Non-pigmented ciliary epithelial cell (primary cell): ENCODE data around the gene KRT79.

Experiments used
- DNase-seq: peaks from one replicate; pipeline ENCODE4 v3.0.0-alpha.2; 2010; ENCODE audit warnings: low read depth

Gene KRT79

DNA sequence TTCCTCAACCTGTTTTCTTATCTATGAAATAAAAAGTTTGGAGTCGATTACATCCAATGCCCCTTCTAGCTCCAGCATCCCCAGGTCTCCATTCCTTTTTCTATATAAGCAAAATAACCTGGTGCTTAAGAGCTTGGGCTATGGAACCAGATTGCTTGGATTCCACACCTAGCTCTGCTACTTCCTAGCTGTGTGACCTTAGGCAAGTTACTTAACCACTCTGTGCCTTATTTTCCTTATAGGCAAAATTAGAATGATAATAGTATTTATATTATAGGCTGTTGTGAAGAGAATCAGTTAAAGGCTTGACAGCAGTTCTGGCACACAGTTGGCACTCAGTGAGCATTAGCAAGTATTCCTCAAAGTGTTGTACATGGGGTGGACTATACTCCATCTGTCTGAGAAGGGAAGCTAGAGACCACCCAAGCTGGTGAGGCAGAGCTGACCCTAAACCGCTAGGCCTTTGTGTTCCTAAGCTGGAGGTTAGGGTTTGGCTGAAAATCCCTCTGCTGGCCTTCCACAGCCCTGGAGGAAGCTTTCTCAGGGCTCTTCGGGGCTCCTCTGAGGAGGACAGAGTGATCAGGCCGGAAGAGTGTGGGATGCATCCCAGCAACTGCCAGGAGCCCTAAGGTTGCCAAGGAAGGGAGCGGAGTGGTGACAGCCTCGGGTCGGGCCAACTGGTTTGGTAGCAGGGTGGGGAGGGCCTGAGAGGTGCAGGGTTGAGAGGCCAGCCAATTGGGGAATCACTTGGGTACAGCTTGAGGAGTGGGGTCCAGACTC, 14.2 kb downstream of the KRT79 start:
- DNase-seq, result no peak

GRCh38 chr12:52818887-52819420, 15.2 kb downstream of the KRT79 start:
- DNase-seq, result no peak

DNA sequence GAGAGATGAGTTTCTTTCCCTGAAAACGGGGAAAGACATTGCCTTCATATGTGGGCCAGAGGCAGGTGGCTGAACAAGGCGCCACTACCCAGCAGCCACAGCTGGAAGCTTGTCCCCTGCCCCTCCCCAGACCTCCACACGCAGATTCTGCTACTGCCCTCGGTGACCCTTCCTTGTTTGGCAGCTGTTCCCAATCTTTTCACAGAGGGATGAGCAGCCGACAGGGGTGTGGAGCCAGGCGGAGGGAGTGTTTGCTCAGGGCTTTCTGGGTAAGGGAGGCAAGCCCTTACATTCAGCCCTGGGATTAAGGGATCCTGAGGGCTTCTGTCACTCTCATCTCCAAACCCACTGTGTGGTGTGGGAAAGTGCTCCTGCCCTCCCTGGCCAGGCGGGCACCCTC, 15.7 kb downstream of the KRT79 start:
- DNase-seq, result no peak

- DNase-seq, result no peak
These were observed 16.3 kb downstream of the KRT79 start for GRCh38 chr12:52817699-52818238.

DNA sequence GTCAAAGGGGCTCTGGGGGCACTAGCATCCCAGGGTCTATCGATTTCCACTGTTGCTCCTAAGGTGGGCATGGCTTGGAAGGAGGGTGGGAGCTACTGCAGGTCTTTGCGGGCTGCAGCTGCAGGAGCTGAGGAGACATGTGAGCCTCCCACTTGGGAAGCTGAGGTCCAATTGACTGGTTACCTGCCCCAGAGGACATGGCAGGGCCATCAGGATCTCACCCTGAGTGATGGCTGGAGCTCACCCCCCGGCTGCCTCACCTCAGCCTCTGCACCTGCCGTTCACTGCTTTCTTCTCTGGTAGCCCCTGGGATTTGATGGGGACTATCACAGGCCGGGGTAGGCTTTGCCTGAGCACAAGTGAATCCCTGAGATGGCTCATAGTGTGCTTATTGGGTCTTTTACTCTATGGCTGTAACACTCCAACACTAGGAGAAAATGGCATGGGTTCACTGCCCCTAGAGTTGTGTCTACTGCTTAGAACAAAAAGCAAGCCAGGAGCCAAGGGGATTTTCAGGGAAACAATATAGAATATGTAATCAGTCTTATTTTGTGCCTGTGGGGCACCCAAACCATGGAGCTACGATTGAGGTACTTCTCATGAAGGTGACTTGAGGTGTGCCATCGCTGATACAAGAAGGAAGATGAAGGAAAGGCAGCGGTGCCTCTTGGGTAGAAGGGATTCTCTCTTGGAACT, 17.0 kb downstream of the KRT79 start:
- no peak for DNase-seq

- DNase-seq, result no peak
These were observed 18.2 kb downstream of the KRT79 start for GRCh38 chr12:52815676-52816588.

DNA sequence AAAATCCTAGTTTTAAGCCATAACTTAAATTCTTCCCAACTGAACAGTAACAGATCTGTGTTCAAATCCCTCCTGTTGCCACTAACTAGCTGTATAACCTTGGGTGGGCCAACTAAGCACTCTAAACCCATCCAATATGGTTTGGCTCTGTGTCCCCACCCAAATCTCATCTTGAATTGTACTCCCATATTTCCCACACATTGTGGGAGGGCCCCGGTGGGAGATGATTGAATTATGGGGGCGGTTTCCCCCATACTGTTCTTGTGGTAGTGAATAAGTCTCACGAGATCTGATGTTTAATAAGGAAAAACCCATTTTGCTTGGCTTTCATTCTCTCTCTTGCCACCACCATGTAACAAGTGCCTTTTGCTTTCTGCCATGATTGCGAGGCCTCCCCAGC, 18.9 kb downstream of the KRT79 start:
- no peak for DNase-seq

DNA sequence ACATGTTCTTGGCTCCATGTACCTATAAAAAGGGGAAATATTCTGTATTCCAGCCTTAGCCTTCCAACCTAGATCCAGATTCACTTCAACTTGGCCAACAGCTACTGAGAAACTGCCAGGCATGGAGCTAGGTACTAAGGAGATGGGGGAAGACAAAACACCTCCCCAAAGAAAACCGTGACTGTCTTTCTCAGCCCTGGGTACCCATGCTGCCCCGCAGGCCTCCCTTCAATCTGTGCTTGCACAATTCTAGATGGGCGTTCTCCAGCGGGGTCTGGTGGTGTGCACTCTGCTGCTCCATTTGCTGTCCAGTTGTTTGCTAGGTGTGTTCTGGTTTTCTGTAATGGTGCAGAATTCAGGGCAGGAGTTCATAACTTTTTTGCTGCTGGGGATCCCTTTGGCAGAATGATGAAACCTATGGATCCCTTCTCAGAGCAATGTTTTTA, 19.4 kb downstream of the KRT79 start:
- DNase-seq, result no peak

DNA sequence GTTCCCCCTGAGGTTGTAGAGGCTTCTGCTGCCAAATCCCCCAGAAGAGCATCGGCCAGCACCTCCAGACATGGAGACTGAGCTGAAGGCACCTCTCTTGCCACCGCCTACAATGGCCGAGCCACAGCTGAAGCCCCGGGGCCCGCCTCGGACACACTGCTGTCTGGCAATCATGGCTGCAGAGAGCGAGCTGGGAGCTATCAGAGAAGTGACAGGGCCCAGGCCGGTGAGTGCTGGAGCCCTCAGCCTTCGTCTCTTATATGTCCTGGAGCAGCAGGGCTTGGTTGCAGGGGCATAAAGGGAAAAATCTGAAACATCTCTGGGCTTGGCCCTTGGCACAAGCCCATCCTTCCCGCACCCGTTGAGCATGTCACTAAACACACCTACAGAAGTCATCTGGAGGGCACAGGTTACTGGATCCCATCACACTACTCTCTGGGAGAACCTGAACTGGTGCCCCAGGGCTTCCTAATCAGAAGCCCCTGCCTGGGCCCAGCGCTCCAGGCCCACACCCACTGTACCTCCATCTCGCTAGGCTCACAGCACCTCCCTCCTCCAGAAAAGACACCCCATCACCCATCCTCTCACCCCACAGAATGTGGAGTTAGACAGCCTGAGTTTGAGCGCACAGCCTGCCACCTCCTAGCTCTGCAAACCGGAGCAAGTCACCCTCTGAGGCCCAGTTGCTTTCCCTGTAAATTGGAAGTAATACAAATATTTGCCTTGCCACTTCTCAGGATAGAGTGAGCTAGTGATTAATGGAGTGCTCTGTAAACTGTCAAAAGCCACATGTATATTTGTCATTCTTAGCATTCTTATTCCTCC, 20.0 kb downstream of the KRT79 start, which contains the start of gene KRT4:
TSS of gene KRT4 (minus strand) at position 232 of the 825 bp plus-strand sequence. CDS start at position 174, 58 bp downstream.
- DNase-seq, result no peak

DNA sequence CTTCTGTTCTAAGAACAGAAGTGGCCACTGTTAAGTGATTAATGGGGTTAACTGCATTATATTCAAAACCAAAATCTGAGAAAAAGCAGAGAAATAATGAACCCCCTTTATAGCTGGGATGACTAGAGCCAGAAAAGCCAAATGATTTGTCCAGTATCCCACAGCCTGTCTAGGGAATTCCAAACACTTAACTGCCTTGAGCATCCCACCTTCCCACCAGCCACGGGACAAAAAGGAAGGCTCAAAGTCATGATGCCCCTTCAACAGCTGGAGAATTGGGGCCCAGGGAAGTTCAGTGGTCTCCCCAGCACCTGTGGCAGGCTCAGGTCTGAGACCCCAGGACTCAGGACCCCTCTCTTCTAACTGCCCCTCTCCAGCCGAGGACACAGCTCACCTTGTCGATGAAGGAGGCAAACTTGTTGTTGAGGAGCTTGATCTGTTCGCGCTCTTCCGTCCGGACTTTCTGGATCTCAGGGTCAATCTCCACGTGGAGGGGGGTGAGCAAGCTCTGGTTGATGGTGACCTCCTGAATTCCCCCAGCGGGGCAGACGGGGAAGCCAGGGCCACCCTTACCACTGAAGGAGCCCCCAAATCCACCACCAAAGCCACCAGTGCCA, 20.8 kb downstream of the KRT79 start:
- no peak for DNase-seq

GRCh38 chr12:52812749-52813148, 21.4 kb downstream of the KRT79 start:
- DNase-seq, result no peak

- DNase-seq, result no peak
These were observed 22.1 kb downstream of the KRT79 start for GRCh38 chr12:52812073-52812400.

DNA sequence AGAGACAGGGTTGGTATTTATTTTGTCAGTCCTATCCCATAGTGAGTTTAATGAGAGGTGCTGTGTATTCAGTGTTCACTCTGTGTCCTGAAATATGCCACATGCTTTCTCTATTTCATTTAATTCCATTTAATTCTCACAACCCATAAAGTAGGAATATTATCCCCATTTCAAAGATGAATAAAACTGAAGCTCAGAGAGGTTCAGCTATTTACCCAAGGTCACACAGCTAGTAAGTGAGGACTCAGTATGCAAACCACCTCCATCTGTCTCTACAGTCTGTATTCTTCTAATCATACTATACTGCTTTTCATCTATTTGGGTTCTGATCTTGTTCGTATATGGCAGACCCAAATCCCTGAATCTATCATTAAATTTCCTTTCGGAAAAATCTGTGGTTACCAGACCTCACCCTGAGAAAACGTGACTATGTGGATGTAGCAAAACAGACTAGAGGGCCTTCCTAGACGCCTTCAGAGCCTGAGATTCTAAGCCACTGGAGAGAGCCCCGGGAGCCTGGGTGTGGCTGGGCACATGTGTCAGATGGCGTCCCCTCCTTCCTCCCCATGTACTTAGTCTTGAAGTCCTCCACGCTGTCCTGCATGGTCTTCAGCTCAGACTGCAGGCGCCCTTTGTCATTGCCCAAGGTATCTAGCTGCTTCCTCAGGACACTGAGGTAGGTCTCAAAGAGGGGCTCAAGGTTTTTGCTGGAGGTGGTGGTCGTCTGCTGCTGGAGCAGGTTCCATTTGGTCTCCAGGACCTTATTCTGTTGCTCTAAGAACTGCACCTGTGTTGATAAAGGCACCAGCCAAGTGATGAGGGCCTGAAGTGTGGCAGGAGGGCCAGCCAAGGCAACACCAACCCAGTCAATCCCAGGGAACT, 22.7 kb downstream of the KRT79 start:
- no peak for DNase-seq

GRCh38 chr12:52810554-52810953, 23.6 kb downstream of the KRT79 start:
- DNase-seq, result no peak

DNA sequence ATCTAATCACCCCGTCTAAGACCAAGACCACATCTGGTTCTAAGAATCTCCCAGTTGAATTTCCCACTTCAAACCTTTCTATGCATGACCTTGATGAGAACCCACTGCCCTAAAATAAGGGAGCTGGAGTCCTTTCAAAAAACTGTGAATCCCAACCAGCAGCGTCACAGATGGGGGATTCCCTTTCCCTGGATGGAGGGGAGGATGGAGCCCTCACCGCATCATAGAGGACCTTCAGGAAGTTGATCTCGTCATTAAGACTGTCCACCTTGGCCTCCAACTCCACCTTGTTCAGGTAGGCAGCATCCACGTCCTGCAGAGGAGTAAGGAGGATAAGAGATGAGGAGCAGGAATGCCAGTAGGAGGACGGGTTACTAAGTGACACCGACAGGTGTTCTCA, 24.9 kb downstream of the KRT79 start:
- DNase-seq, result no peak

DNA sequence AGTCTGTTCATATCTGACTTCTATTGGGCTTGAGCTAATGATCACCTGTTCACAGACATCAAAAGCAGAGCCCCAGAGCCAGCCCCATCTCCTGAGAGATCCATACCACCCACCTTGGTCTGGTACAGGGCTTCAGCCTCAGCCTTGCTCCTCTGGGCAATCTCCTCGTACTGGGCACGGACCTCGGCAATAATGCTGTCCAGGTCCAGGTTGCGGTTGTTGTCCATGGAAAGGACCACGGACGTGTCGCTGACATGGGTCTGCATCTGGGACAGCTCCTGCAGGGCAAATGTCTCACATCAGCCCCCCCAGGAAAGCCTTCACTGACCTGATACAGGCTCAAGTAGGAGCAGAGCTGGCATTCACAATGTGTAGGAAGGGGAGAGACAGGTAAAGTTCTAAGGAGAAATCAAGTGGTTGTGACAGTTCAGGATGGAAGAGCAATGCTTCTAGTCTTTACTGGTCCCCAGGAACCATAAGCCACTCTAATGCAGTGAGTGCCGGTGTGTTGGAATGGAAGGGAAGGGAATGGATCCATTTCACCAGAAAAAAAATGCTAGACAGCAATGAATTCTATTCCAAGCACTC, 25.4 kb downstream of the KRT79 start:
- DNase-seq, result no peak

DNA sequence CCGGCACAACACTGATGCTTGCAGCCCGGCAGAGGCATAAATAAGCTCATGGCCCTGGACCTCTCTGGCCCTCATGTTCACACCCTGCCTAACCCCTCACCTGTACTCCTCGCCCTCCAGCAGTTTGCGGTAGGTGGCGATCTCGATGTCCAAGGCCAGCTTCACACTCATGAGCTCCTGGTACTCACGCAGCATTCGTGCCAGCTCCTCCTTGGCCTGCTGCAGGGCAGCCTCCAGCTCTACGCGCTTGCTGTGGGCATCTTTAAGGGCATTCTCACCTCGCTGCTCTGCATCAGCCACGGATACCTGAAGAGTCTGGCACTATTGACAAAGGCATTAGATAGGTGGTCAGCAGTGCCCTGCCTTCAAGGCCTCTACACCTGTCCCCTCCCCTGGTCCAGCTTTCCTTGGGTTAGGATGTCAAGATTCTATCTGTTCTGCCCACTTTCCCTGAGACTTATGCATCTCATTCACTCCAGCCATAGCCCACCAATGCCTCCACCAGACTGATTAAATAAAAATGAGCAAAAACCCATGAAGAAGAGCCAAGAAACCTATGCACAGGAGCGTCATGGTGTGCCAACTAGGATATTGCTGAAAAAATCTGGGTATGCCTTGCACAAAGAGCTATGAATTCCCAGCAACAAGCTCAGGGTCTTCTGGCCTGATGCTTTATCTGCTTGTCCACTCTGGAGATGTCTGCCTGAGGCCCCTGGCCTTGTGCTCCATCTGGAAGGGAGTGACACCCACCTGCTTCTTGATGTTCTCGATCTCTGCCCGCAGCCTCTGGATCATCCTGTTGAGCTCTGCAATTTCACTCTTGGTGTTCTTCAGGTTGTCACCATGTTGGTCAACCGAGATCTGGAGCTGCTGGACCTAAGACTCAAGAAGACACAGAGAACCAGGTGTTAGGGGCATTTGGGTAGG, 26.3 kb downstream of the KRT79 start:
- no peak for DNase-seq
